Transverse colon (tissue), 4 donors: Measurements from ENCODE around the gene CALM1.

Experiments
- CTCF ChIP-seq, 5 experiments: fragments of 200-600 bp in 3 of 5; fragments of 450-650 bp in 2 of 5; sonication (generic) in 3 of 5; IDR thresholded peaks; 1 replicate in 2 of 5; 2 replicates in 3 of 5; pipeline ENCODE4 v1.5.1; 2016 to 2017; ENCODE audit warnings: antibody characterized with exemption in 5 of 5, inconsistent platforms in 3 of 5, mild to moderate bottlenecking in 2 of 5, moderate library complexity in 1 of 5
- EP300 ChIP-seq: sonication (generic); formaldehyde crosslinking; IDR thresholded peaks from one replicate; pipeline ENCODE4 v1.6.1; 2017; ENCODE audit warnings: antibody characterized with exemption, low read depth
- POLR2A ChIP-seq: fragments of 450-650 bp; IDR thresholded peaks from one replicate; pipeline ENCODE4 v1.6.1; 2016; ENCODE audit warnings: antibody characterized with exemption, mild to moderate bottlenecking, moderate library complexity
- POLR2AphosphoS5 ChIP-seq, 3 donors: sonication (generic); formaldehyde crosslinking; IDR thresholded peaks; one replicate each; pipeline ENCODE4 v1.6.1; 2016; ENCODE audit warnings: antibody characterized with exemption in 3 of 3

GRCh38 chr14:90453401-90453951, 56.6 kb downstream of the CALM1 start:
- TF ChIP-seq POLR2A (no peak), CTCF (IDR thresholded peaks at IDR 0.05) (no peak), POLR2AphosphoS5 (IDR thresholded peaks at IDR 0.05) (no peak), EP300 (no peak)
